NCI-H2107 (cell line): ENCODE data around the gene FOXD3.
"Not testable (repeated sequence)": the region's sequence is repeated elsewhere in the genome, so short reads cannot be mapped to it uniquely, and the experiment has no call there.

Experiments used
- DNase-seq: peaks from one replicate; lab custom pipeline; 2025; lab: John Stamatoyannopoulos, UW

The FOXD3 gene

DNA sequence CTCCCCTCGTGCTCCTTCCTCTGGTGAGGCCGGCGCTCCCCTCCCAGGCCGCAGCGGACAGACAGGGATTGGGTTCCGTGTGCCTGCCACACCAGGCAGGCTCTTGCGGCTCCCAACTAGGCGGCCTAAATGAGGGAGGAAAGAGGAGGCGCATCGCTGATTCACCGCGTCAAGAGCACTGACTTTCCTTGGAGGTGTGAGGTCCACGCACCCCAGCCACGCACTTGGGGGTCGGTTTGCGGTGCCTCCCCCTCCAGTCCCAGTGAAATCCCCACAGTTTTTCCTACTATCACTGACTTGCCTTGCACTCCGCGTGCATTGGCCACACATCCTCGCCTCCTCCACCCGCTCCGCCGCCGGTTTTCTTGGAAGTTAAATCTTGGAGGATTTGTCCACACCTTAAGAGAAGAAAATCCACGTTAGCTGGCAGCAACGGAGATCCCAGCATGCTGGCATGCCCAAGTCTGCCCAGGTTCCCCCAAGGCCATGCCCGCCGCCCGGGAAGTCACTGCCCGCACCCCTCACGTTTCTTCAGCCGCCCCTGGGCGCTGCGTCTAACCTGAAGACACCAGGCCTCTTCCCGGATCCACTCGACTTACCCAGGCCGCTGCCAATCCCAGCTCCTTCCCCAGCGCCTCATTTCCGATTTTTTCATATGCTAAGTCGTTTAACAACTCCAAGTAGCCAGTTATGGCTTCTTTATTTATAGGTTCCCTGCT is 1.1 kb upstream of the FOXD3 start:
- DNase-seq, result no peak

DNA sequence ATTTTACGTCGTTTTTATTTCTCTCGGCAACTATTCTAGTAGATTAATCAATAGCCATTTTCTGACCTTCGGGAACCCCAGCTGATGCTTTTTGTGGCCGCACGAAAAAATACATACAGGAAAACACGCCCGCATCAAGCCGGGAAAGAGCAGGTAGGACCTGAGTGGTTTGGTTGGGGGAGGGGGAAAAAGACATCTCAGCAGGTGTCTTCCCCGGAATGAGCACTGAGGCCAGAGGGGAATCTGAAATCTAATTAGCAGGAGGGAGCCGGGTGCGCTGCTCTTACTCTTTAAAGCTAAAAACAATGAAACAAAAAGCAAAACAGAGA is 618 bp upstream of the FOXD3 start:
- no peak for DNase-seq

DNA sequence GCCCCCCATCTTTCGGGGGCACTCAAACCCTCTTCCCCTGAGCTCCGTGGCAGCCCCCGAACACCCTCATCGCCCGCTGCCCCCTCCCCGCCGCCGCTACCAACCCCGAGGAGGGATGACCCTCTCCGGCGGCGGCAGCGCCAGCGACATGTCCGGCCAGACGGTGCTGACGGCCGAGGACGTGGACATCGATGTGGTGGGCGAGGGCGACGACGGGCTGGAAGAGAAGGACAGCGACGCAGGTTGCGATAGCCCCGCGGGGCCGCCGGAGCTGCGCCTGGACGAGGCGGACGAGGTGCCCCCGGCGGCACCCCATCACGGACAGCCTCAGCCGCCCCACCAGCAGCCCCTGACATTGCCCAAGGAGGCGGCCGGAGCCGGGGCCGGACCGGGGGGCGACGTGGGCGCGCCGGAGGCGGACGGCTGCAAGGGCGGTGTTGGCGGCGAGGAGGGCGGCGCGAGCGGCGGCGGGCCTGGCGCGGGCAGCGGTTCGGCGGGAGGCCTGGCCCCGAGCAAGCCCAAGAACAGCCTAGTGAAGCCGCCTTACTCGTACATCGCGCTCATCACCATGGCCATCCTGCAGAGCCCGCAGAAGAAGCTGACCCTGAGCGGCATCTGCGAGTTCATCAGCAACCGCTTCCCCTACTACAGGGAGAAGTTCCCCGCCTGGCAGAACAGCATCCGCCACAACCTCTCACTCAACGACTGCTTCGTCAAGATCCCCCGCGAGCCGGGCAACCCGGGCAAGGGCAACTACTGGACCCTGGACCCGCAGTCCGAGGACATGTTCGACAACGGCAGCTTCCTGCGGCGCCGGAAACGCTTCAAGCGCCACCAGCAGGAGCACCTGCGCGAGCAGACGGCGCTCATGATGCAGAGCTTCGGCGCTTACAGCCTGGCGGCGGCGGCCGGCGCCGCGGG is 837 bp downstream of the FOXD3 start:
- no peak for DNase-seq

DNA sequence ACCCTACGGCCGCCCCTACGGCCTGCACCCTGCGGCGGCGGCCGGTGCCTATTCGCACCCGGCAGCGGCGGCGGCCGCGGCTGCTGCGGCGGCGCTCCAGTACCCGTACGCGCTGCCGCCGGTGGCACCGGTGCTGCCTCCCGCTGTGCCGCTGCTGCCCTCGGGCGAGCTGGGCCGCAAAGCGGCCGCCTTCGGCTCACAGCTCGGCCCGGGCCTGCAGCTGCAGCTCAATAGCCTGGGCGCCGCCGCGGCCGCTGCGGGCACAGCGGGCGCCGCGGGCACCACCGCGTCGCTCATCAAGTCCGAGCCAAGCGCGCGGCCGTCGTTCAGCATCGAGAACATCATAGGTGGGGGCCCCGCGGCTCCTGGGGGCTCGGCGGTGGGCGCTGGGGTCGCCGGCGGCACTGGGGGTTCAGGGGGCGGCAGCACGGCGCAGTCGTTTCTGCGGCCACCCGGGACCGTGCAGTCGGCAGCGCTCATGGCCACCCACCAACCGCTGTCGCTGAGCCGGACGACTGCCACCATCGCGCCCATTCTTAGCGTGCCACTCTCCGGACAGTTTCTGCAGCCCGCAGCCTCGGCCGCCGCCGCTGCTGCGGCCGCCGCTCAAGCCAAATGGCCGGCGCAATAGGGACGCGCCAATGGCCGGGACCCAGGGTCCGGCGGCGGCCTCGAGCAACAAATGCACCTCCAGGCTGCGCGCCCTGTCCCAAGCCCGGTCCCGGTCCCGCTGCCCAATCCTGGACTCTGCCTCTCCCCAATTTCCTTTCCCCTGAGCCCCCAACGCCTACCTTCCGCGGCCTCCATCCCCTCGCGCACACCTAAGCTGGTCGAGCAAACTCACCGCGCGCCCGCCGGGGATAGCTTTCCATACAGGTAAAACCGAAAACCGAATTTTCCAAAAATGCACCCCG is 1.8 kb downstream of the FOXD3 start:
- no peak for DNase-seq

- no peak for DNase-seq
Measured at GRCh38 chr1:63324779-63325119, 2.4 kb downstream of the FOXD3 start.

GRCh38 chr1:63325279-63325985 is 3.1 kb downstream of the FOXD3 start:
- no peak for DNase-seq

GRCh38 chr1:63326106-63326472 is 3.7 kb downstream of the FOXD3 start:
- no peak for DNase-seq

DNA sequence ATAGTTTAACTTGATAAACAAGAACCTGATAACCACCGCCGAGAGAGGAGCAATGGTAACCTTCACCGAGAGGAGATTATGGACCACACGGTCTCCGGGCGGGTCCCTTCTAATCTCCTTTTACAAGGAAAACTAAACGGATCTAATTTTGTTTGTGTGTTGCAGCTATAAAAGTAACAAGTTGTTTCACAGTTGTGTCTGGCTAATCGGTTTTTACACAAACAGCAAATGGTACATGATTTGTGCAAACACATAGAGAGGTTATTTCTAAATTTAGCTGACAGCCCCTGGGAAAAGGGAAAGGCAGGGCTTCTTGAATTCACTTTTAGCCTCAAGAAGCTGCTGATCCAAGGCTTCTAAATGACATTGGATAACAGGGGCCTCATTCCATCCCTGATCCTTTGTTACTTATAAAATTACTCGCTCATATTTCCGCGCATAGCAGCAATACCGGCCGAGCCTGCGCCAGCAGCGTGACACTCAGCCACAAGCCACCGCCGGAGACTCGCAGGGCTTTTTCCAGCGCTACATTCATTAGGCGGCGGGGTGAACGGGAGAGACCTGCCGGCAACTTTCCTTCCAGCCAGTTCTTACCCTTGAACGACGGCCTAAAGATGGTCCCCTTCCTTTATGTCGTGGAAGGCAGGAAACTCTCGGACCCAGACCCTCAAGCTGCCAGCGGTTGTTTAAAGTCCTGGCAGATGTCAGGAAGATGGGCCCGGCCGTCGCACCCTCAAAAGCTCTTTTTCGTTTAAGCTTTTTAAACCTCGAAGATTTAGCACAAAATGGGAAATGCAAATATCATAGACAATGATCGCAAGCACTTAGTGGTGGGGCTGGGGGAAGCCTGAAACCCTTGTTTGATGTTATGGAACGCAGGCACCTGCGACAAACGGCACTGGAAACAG is 4.4 kb downstream of the FOXD3 start:
- no peak for DNase-seq

DNA sequence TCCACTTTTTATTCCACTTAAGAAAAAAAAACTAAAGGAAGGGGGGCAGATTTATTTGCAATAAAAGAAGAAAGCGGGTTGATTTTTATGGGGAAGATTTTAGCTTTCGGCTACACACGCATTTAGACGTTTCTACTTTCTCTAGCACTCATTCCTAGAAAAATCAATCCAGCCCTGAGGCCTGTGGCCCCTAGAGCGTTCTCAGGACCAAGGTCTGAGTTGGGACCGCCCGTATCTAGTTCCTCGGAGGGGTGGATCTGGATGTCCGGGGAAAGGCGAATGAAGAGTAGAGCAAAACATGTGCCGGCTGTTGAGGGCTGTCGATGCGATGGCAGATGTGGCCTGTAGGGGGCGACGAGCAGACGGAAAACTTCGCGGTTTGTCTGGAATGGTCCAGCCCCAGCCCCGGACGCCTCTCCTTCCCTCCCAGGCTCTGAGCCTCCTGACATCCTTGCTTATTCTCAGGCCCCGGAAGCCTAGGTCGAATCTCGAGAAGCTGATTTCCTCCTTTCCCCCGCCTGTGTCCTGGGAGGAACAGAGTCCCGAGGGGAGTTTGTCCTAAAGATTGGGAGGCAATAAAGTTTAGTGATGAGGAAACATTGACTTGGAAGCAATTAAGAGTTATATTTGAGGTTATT is 5.2 kb downstream of the FOXD3 start:
- peak; percentile 55 for DNase-seq

DNA sequence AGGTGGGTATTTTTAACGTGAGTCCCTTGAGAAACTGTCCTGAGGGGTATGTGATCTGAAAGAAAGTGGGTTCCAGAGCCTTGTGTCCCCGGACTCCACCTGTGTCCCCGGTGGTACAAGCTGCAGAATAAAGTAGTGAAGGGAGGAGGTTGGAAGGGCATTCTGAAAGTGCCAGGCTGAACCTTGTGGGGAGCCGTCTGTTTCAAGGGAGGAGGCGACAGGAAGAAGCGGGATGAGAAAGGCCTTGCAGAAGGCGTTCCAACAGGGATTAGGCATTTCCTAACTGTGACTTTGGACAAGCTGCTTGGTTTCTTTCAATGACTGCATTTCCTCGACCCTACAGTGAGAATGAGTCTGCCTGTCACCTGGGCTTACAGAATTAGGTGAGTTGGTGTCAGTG is 5.8 kb downstream of the FOXD3 start:
- no peak for DNase-seq

DNA sequence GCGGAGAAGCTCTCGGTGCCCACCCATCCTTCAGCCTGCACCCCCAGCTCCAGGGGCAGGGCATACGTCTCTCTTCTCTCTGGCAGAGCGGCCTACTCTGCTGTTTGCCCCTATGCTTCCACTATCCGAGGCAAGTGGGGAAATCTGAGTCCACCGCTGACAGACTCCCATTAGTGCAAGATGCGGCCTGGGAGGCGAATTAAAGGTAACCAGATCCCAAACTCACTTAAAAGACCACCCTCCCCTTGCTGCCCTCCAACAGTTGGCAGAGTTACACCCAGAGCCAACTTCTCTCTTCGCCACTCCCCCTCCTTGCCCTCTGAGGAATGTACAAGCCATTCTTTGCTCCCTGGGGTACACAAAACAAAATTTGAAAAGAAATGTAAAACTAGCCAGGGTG is 6.4 kb downstream of the FOXD3 start:
- DNase-seq, result no peak

DNA sequence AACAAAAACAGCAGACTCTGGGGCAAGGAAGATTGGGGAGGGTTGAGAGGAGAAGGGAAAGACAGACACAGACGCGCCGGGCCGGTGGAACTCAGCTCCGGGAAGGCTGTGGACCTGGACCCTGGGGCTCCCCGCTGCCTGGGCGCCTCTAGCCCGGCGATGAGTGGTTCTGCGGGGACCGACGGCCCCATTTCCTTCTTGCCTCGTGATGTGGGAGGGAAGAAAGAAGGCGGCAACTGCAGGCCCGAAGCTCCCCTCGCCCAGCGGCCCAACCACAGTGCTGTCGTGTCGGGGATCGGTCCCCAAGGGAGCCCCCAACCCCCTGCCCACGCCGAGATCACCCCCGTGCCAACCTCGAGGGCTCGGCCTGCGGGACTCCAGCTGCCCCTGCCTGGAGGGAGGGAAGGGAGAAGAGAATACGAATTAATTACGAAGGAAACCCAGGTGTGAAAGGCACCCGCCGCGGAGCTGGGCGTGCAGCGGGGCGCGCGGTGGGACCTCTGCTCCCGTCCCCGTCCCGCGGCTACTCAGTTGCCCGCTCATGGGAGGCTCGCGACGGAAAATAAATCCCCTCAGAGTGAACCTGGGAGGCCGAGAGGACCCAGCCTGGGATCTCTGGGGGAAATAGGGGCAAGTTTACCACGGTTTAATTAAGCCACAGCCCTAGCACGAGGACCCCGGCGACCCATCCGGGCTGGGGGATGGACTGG is 7.4 kb downstream of the FOXD3 start:
- no peak for DNase-seq

- no peak for DNase-seq
Measured at GRCh38 chr1:63330331-63330916, 8.1 kb downstream of the FOXD3 start.

- DNase-seq, result no peak
Measured at GRCh38 chr1:63342402-63342801, 20.0 kb downstream of the FOXD3 start.

DNA sequence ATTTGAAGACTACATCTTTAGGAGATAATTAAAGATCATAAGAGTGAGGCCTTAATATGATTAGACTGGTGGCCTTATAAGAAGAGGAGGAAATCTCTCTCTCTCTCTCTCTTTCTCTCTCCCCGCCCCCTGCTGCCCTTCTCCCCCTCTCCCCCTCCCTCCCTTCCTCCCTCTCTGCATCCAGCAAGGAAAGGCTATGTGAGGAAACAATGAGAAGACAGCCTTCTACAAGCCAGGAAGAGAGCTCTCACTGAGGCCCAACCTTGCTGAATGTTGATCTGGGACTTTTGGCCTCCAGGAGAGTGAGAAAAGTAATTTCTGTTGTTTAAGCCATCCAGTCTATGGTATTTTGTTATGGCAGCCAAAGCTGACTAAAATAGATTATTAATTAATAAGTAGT is 21.6 kb downstream of the FOXD3 start:
- DNase-seq, result no peak

GRCh38 chr1:63350320-63350719 is 28.0 kb downstream of the FOXD3 start:
- DNase-seq, result peak; percentile 35

GRCh38 chr1:63352736-63353135 is 30.4 kb downstream of the FOXD3 start:
- DNase-seq, result no peak

GRCh38 chr1:63356234-63356633 is 33.9 kb downstream of the FOXD3 start:
- DNase-seq, result not testable (repeated sequence)

GRCh38 chr1:63359561-63359960 is 37.2 kb downstream of the FOXD3 start:
- DNase-seq, result no peak
